ENCODE results near the gene FHL1.

FHL1 gene

DNA sequence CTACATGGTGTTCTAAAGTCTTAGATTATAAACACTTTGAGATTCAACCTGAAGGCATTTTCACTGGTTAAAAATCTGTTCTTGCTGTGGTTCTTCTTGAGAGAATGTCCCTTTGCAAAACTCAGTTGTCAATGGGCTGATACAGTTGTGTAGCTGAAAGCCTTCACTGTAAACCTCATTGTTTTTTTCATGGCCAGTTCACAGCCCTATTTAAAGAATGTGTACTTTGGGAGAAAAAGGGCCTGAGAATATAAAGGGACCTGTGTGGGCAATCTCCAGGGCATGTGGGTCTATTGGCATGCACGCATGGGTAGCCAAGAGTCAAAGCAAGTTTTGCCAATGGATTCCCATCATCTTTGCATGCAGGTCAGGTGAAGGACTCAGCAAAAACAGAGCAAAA lies 111.6 kb downstream of the FHL1 start:
- DNase-seq (ENCODE audit: low spot score), result no peak

DNA sequence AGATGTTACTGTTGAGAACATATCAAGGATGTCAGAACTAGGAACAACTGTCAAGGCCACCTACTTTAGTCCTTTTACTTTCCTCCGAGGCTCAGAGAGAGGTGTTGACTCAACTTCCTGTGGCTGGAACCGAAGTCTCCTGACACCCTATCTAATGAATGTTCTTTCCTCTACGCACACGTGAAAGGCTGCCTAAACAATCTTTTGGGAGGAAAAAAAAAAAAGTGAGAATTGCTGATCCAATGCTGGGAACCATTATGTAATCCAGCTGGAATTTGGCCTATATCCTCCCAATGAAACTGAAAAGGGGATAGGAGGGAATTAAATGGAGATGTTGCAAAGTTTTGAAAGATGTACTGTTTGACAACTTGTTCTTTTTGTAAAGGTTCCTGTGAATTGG lies 112.2 kb downstream of the FHL1 start:
- peak; percentile 48 for DNase-seq (ENCODE audit: low spot score)

GRCh38 chrX:136260776-136261175 lies 113.4 kb downstream of the FHL1 start:
- DNase-seq (ENCODE audit: low spot score), result no peak
